Loucy (cell line): ENCODE measurements around the gene PPIG.
"Not testable (repeated sequence)": the region's sequence is repeated elsewhere in the genome, so short reads cannot be mapped to it uniquely, and the experiment has no call there.

Experiments used
- H2AFZ ChIP-seq: fragments of 200-600 bp; sonication (generic); 2 replicates; pipeline ENCODE4 v1.6.0; 2016; ENCODE audit warnings: antibody characterized with exemption, mild to moderate bottlenecking, low read length, moderate library complexity
- H3F3A ChIP-seq: fragments of 200-600 bp; 2 replicates; pipeline ENCODE4 v1.6.0; 2016; ENCODE audit warnings: antibody characterized with exemption, low read depth, mild to moderate bottlenecking
- H3K27me3 ChIP-seq: fragments of 200-600 bp; sonication (generic); 2 replicates; pipeline ENCODE4 v1.6.1; 2014; ENCODE audit warnings: low read length, mild to moderate bottlenecking; ENCODE audit not compliant: insufficient read depth, poor library complexity, severe bottlenecking
- H3K36me3 ChIP-seq: fragments of 200-600 bp; sonication (generic); 2 replicates; pipeline ENCODE4 v1.6.1; 2016; ENCODE audit warnings: low read length; ENCODE audit not compliant: insufficient read depth
- H3K4me1 ChIP-seq: fragments of 200-600 bp; sonication (generic); 2 replicates; pipeline ENCODE4 v1.5.1; 2014; ENCODE audit warnings: low read length, mild to moderate bottlenecking; ENCODE audit not compliant: insufficient read depth, poor library complexity, severe bottlenecking
- H3K4me2 ChIP-seq: fragments of 200-600 bp; sonication (generic); 2 replicates; pipeline ENCODE4 v1.6.0; 2014; ENCODE audit warnings: antibody characterized with exemption, low read length, low read depth, mild to moderate bottlenecking; ENCODE audit not compliant: poor library complexity, severe bottlenecking
- H3K4me3 ChIP-seq: fragments of 200-600 bp; sonication (generic); 2 replicates; pipeline ENCODE4 v1.5.1; 2014; ENCODE audit warnings: low read length, mild to moderate bottlenecking, mixed read lengths; ENCODE audit not compliant: poor library complexity, severe bottlenecking
- H3K79me2 ChIP-seq: fragments of 200-600 bp; sonication (generic); 2 replicates; pipeline ENCODE4 v1.6.1; 2014; ENCODE audit warnings: low read length; ENCODE audit not compliant: insufficient read depth
- H3K9ac ChIP-seq: fragments of 200-600 bp; sonication (generic); 2 replicates; pipeline ENCODE4 v1.6.0; 2014; ENCODE audit warnings: mild to moderate bottlenecking, low read depth, low read length, moderate library complexity; ENCODE audit not compliant: poor library complexity, severe bottlenecking
- H3K9me2 ChIP-seq: fragments of 200-600 bp; sonication (generic); replicated peaks from 2 replicates; pipeline ENCODE4 v1.6.1; 2016; ENCODE audit warnings: low read depth, low read length, mixed read lengths
- H3K9me3 ChIP-seq: fragments of 200-600 bp; sonication (generic); 2 replicates; pipeline ENCODE4 v1.6.1; 2014; ENCODE audit warnings: mild to moderate bottlenecking, antibody characterized with exemption, low read length, low read depth; ENCODE audit not compliant: insufficient read depth
- H4K20me1 ChIP-seq: fragments of 200-600 bp; sonication (generic); 2 replicates; pipeline ENCODE4 v1.6.0; 2014; ENCODE audit warnings: antibody characterized with exemption, low read length, mild to moderate bottlenecking; ENCODE audit not compliant: insufficient read depth, poor library complexity, severe bottlenecking
- EZH2phosphoT487 ChIP-seq: fragments of 200-600 bp; IDR thresholded peaks from 2 replicates; pipeline ENCODE4 v1.6.1; 2018; ENCODE audit warnings: antibody characterized with exemption, mild to moderate bottlenecking, moderate library complexity, borderline replicate concordance
- TF ChIP-seq, protein P1 (sequence below): fragments of 200-600 bp; sonication (generic); conservative IDR thresholded peaks from 2 replicates; pipeline ENCODE4 v1.5.1; 2014; ENCODE audit warnings: mild to moderate bottlenecking, antibody characterized with exemption, low read length

Gene PPIG

GRCh38 chr2:169687943-169688342 is 103.8 kb downstream of the PPIG start:
- not testable (repeated sequence) for H3K9me2 ChIP-seq, H4K20me1 ChIP-seq, H3K79me2 ChIP-seq, H3F3A ChIP-seq, H3K4me3 ChIP-seq, H3K4me1 ChIP-seq, H3K27me3 ChIP-seq, H3K36me3 ChIP-seq, H3K9me3 ChIP-seq, H3K9ac ChIP-seq, H3K4me2 ChIP-seq, H2AFZ ChIP-seq

GRCh38 chr2:169690958-169691357 is 106.8 kb downstream of the PPIG start:
- no peaks in the 10 kb centered on the region for H4K20me1 ChIP-seq
- no peak overlapping the region for H2AFZ ChIP-seq
- H3K9me2 ChIP-seq: no peaks in the 10 kb centered on the region
- H3K9me3 ChIP-seq: no peaks in the 10 kb centered on the region
- H3K4me2 ChIP-seq: no peak overlapping the region
- H3K4me3 ChIP-seq: no peak overlapping the region
- H3K9ac ChIP-seq: no peak overlapping the region
- no peaks in the 10 kb centered on the region for H3F3A ChIP-seq
- no peak for TF ChIP-seq EZH2phosphoT487
- TF ChIP-seq, protein P1, sequence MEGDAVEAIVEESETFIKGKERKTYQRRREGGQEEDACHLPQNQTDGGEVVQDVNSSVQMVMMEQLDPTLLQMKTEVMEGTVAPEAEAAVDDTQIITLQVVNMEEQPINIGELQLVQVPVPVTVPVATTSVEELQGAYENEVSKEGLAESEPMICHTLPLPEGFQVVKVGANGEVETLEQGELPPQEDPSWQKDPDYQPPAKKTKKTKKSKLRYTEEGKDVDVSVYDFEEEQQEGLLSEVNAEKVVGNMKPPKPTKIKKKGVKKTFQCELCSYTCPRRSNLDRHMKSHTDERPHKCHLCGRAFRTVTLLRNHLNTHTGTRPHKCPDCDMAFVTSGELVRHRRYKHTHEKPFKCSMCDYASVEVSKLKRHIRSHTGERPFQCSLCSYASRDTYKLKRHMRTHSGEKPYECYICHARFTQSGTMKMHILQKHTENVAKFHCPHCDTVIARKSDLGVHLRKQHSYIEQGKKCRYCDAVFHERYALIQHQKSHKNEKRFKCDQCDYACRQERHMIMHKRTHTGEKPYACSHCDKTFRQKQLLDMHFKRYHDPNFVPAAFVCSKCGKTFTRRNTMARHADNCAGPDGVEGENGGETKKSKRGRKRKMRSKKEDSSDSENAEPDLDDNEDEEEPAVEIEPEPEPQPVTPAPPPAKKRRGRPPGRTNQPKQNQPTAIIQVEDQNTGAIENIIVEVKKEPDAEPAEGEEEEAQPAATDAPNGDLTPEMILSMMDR: no peak
- no peaks in the 10 kb centered on the region for H3K79me2 ChIP-seq
- H3K27me3 ChIP-seq: no peaks in the 10 kb centered on the region
- peaks cover 12% of the 10 kb centered on the region for H3K4me1 ChIP-seq
- no peaks in the 10 kb centered on the region for H3K36me3 ChIP-seq
